GM18909 (cell line): ENCODE data around the gene ASB10.

Experiments used
- ATAC-seq: cut with Tn5 transposase; IDR thresholded peaks from one replicate; pipeline ENCODE4 v1.9.1; 2021; ENCODE audit warnings: mild to moderate bottlenecking; ENCODE audit not compliant: unreplicated experiment, poor library complexity

ASB10 gene, protein sequence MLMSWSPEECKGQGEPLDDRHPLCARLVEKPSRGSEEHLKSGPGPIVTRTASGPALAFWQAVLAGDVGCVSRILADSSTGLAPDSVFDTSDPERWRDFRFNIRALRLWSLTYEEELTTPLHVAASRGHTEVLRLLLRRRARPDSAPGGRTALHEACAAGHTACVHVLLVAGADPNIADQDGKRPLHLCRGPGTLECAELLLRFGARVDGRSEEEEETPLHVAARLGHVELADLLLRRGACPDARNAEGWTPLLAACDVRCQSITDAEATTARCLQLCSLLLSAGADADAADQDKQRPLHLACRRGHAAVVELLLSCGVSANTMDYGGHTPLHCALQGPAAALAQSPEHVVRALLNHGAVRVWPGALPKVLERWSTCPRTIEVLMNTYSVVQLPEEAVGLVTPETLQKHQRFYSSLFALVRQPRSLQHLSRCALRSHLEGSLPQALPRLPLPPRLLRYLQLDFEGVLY

DNA sequence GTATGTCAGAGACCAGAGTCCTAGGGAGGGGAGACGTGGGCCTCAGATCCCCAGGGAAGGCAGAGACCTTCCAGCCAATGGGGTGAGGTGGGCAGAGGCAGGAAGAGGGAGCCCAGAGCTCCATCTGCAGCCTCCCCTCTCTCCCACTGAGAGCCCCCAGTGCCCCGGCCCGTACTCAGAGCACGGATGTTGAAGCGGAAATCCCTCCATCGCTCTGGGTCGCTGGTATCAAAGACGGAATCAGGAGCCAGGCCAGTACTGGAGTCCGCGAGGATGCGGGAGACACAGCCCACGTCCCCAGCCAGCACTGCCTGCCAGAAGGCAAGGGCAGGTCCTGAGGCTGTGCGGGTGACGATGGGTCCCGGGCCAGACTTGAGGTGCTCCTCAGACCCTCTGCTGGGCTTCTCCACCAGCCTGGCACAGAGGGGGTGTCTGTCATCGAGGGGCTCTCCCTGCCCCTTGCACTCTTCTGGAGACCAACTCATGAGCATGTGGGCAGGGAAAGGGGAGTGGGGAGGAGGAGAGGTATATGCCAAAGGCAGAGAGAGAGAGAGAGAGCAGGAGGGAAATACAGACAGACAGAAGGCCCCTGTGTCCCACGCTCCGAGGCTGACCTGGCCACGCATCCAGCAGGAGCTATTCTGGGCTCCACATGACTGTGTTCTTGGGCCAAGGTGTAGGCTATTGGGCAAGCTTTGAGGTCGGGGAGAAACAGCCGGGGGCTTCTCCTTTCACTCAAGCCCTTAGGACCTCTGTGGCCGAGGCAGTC, at the start of gene ASB10:
TSS of gene ASB10 (minus strand) at position 611 of the 769 bp plus-strand sequence. CDS start at position 491, 120 bp downstream.
- ATAC-seq = no peak

- ATAC-seq = no peak
Measured at GRCh38 chr7:151236406-151236805, 49.4 kb upstream of the ASB10 start.

- ATAC-seq = no peak
Measured at GRCh38 chr7:151235091-151235787, 48.2 kb upstream of the ASB10 start.

GRCh38 chr7:151233804-151234203, 46.8 kb upstream of the ASB10 start:
- ATAC-seq = no peak

- peak; percentile 23 for ATAC-seq
Measured at GRCh38 chr7:151232917-151233701, 46.1 kb upstream of the ASB10 start.

DNA sequence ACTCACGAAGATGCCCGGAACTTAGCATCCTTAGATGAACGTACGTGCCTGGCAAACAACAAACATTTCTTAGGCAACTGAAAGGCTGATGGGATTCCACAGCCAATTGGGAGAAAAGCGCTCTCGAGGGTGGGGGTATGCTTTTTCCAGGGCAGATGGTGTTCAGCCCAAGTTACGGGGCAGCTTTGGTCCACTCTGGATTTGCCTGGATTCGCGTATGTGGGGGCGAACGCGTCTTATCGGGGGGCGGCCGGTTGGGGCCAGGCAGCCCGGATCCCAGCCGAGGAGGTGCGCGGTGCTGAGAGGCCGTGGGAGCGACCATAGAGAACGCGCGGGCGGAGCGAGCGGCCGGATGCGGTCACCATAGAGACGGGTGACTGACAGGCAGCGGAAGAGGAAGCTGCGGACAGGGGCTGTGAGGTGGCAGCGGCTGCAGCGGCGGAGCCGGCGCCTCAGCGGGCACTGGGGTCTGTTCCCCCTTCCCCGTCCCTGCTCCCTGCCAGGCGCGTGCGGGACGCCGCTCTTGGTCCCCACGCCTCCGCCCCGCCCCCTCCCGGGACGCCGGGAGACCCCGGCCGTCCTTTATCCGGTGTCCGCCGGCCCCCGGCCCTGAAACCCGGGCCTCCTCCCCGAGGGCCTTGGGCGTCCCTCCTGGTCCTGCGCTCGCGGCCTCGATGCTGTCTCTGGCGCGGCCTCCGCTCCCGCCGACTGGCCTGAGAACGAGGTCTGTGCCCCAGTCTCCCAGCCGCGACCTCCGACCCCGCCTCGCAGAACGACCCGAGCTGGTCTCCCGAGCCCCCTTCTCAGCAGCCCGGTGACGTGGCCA, 45.3 kb upstream of the ASB10 start, which contains the start of gene CHPF2:
TSS of gene CHPF2 (plus strand) at position 393 of the 826 bp plus-strand sequence. CDS start 1,529 bp downstream, outside the sequence.
- ATAC-seq = peak; percentile 97

DNA sequence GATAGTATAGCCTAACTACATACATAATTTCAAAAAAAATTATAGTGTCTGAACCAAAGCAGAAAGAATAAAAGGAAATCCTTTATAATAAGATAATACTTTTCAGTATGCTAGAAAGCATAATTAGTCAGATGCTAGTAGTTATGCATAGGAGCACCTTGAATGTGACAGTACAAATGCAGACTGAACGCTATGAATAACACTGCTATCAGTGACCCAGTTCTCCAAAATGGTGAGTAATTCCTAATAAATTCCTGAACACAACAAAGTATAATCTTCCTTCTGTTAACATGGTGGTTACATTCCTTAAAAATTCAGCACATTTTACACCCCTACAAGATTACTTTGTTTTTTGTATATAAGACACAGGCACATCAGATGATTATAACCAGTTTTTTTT, 44.0 kb upstream of the ASB10 start:
- ATAC-seq = no peak

- ATAC-seq = no peak
Measured at GRCh38 chr7:151229249-151229648, 42.2 kb upstream of the ASB10 start.

DNA sequence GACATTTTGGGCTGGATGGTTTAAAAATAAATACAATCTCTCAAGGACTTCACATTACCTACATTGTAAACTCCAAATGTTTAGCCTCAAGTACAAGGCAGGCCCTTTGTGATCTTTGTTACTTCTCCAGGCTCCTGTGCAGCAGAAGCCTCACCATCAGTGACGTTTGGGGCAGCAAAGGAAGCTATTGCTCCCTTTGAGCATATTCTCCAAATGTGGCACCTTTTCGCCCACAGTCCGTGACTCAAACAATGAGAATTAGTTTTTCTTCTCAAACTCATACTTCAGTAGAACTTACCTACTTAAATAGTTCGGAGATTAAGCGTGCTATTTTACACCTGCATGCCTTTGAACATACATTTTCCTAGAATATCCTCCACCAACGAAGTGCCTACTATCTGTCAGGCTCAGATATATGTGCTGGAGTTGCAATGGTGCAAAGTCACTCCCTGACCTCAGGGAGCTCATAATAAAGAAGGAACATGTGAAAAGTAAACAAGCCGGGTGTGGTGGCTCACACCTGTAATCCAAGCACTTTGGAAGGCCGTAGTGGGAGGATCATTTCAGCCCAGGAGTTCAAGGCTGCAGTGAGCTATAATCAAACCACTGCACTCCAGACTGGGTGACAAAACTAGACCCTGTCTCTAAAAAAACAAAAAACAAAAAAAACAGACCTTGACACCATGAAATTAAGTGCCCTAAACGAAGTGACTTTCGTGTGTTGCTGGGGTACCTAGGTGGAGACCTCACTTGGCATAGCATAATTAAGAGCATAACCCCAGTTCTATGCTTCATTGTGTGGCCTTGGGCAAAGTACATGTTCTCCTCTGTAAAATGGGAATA, 41.2 kb upstream of the ASB10 start:
- no peak for ATAC-seq

DNA sequence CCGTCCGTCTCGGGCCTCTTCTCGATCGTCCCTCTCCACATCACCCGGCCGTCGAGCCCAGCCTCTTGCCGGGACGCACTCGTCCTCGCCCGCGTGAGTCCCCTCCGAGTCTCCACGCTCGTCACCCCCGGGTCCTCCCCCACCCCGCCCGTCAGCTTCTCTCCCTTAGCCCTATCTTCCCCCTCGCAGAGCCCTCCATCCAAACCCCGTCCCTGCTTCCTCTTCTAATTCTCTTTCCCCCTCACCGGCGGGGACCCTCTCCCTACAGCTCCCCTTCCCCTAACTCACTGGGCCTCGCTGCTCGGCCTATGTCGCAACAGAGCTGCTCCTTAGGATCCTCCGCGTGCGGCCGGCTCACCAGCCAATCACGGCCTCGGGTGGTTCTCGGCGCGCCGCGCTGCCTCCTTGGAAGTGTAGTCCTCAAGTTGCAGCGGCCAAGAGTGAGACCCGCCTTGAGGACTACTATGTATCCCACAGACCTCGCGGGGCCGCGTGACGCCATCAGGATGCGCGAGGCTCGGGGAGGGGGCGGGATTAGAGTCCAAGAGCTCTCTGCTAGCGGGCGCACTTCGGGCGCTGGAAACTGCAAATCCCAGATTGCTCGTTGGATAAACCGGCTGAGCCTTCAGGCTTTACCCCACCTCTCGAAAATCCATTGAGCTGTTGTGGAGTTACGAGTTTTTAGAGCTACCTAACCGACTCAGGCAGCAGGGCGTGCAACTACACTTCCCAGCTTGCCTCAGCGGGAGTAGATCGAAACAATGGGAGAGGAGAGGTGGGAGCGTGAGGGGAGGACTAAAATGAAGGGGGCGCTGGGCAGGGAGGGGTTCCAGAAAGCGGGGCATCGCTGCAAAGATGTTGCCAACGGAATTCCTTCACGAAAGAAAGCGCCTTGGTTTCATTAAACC, 40.1 kb upstream of the ASB10 start, which contains the start of gene ABCF2:
TSS of gene ABCF2 (minus strand) at position 331 of the 908 bp plus-strand sequence. CDS start 747 bp downstream, outside the sequence.
- ATAC-seq = peak; percentile 99

DNA sequence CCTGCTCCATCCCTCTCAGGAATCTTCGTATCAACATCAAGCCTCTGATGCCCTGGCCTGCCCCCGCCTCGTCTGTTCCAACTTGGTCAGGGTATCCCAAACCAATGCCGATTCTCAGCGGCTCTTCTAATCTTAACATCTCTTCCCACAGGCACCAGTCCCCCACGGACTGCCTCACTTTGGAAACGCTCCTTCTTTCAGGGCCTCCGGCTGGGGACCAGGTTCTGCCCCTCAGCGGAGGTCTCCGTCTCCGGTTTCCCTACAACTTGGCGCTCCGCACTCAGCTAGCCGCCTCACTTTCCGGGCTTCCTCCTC, 39.5 kb upstream of the ASB10 start:
- peak; percentile 16 for ATAC-seq

- ATAC-seq = no peak
Measured at GRCh38 chr7:151225948-151226510, 39.0 kb upstream of the ASB10 start.

- ATAC-seq = no peak
Measured at GRCh38 chr7:151223728-151224127, 36.7 kb upstream of the ASB10 start.

DNA sequence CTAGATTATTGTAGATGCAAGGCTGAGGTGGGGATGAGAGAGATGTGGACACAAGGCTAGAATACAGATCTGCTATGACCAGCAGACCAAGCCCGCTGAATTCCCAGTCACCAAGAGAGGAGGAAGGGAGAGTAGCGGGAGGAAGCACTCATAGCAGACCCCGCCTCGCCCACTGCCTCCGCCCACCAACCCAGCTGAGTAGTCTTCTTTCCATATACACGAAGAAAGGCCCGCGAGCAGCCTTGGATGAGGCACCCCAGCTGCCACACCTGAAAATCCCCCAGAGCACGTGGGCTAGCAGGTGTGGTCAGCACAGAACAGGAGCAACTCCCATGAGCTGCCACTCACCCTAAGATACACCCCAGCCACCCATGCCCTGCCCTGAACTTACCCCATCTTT, 31.1 kb upstream of the ASB10 start:
- ATAC-seq = no peak

- ATAC-seq = no peak
Measured at GRCh38 chr7:151215396-151215795, 28.3 kb upstream of the ASB10 start.

- ATAC-seq = no peak
Measured at GRCh38 chr7:151213826-151214225, 26.8 kb upstream of the ASB10 start.

GRCh38 chr7:151212626-151213025, 25.6 kb upstream of the ASB10 start:
- no peak for ATAC-seq
